GM23248 (cell line): ENCODE results near the gene RPH3AL.

ENCODE experiments used
- EZH2 ChIP-seq: fragments of 200-600 bp; sonication (generic); IDR thresholded peaks from 2 replicates; pipeline ENCODE4 v1.6.1; 2018; ENCODE audit warnings: antibody characterized with exemption, mild to moderate bottlenecking; ENCODE audit not compliant: insufficient read depth, poor library complexity, severe bottlenecking
- EZH2phosphoT487 ChIP-seq: fragments of 200-600 bp; sonication (generic); IDR thresholded peaks from 2 replicates; pipeline ENCODE4 v1.6.1; 2018; ENCODE audit warnings: antibody characterized with exemption, moderate library complexity, mild to moderate bottlenecking, low read depth; ENCODE audit not compliant: insufficient read depth

- TF ChIP-seq EZH2phosphoT487, result no peak
- no peak for TF ChIP-seq EZH2
Measured at GRCh38 chr17:219696-220095, 132.9 kb downstream of the RPH3AL start.
